H1 (cell line): Measurements from ENCODE around the gene MSI1. TPM values are rescaled to one million over a fixed set of nuclear protein-coding genes. Genes with fewer than 3 reads are reported as not detected.

Experiments used
- CTCF ChIA-PET: fragments of 300-600 bp; sonication (Branson Sonifier 250); formaldehyde crosslinking; loops from one replicate; lab custom pipeline; 2021; ENCODE audit not compliant: partially characterized antibody; lab: Charles Lee
- POLR2A ChIA-PET: fragments of 300-600 bp; sonication (Branson Sonifier 250); formaldehyde crosslinking; loops from one replicate; lab custom pipeline; 2021; ENCODE audit warnings: inconsistent platforms; ENCODE audit not compliant: partially characterized antibody; lab: Charles Lee
- DNase-seq, 2 experiments: peaks; one replicate each; pipeline versions ENCODE4 v3.0.0 to v3.0.0-alpha.2; 2010 to 2022; ENCODE audit warnings: low spot score in 2 of 2, low read depth in 1 of 2, mixed read lengths in 1 of 2
- FAIRE-seq: peaks from 2 replicates; lab custom pipeline; 2011; peaks lifted over from hg19 to GRCh38; lab: Jason Lieb, UNC
- H2AFZ ChIP-seq: 2 replicates; pipeline ENCODE4 v1.8.1; 2012; ENCODE audit warnings: low read length, inconsistent platforms
- H2AK5ac ChIP-seq: 2 replicates; pipeline ENCODE4 v1.6.1; 2013; ENCODE audit warnings: low read depth, low read length
- H2BK120ac ChIP-seq: replicated peaks from 2 replicates; pipeline ENCODE3; 2013; ENCODE audit warnings: low read depth, low read length, inconsistent platforms
- H2BK12ac ChIP-seq: 2 replicates; pipeline ENCODE4 v1.6.1; 2013; ENCODE audit warnings: low read depth, low read length
- H2BK15ac ChIP-seq: 2 replicates; pipeline ENCODE4 v1.6.1; 2013; ENCODE audit warnings: low read length
- H2BK20ac ChIP-seq: 2 replicates; pipeline ENCODE4 v1.6.1; 2013; ENCODE audit warnings: low read length
- H2BK5ac ChIP-seq: 2 replicates; pipeline ENCODE4 v1.6.1; 2013; ENCODE audit warnings: low read depth, low read length
- H3K14ac ChIP-seq: 2 replicates; pipeline ENCODE4 v1.6.1; 2013; ENCODE audit warnings: inconsistent platforms; ENCODE audit not compliant: insufficient read length
- H3K18ac ChIP-seq: 2 replicates; pipeline ENCODE4 v1.6.1; 2013; ENCODE audit warnings: low read length; ENCODE audit errors: extremely low read depth
- H3K23ac ChIP-seq: 2 replicates; pipeline ENCODE4 v1.6.1; 2013; ENCODE audit warnings: inconsistent platforms; ENCODE audit not compliant: insufficient read length
- H3K23me2 ChIP-seq: 2 replicates; pipeline ENCODE4 v1.6.1; 2013; ENCODE audit warnings: low read depth, low read length
- H3K27ac ChIP-seq: 2 replicates; pipeline ENCODE4 v1.6.1; 2011; ENCODE audit warnings: low read depth, low read length, inconsistent platforms
- H3K27me3 ChIP-seq, 4 experiments: replicated peaks in 1 of 4; 1 replicate in 1 of 4; 2 replicates in 3 of 4; pipeline versions ENCODE4 v1.6.1 to v1.8.1; 2011 to 2013; ENCODE audit warnings: low read length in 3 of 4, mild to moderate bottlenecking in 3 of 4, inconsistent platforms in 2 of 4, mixed read lengths in 2 of 4, moderate library complexity in 1 of 4; ENCODE audit not compliant: control insufficient read depth in 3 of 4, insufficient read depth in 3 of 4; ENCODE audit errors: extremely low read depth in 1 of 4
- H3K36me3 ChIP-seq, 4 experiments: 2 replicates each; pipeline versions ENCODE4 v1.6.1 to v1.8.1; 2011 to 2013; ENCODE audit warnings: mild to moderate bottlenecking in 4 of 4, low read length in 3 of 4, moderate library complexity in 2 of 4, control low read depth in 1 of 4, inconsistent platforms in 1 of 4; ENCODE audit not compliant: insufficient read depth in 4 of 4, control insufficient read depth in 2 of 4
- H3K4ac ChIP-seq: replicated peaks from 2 replicates; pipeline ENCODE3; 2013; ENCODE audit warnings: low read length, low read depth, mixed read lengths, inconsistent platforms; ENCODE audit not compliant: insufficient read length
- H3K4me1 ChIP-seq, 4 experiments: replicated peaks in 1 of 4; 1 replicate in 1 of 4; 2 replicates in 3 of 4; pipeline versions ENCODE4 v1.6.1 to v1.8.1; 2011 to 2013; ENCODE audit warnings: low read length in 3 of 4, inconsistent platforms in 2 of 4, mixed read lengths in 1 of 4; ENCODE audit not compliant: insufficient read depth in 4 of 4, control insufficient read depth in 3 of 4
- H3K4me2 ChIP-seq, 2 experiments: 2 replicates each; pipeline versions ENCODE4 v1.6.1 to v1.8.1; 2011 to 2013; ENCODE audit warnings: low read depth in 2 of 2, low read length in 2 of 2, control low read depth in 1 of 2, inconsistent platforms in 1 of 2, mild to moderate bottlenecking in 1 of 2; ENCODE audit not compliant: insufficient read depth in 1 of 2
- H3K4me3 ChIP-seq, 4 experiments: fragments of 200-600, 300-600 bp in 1 of 4; sonication (generic), shearing (Covaris generic), sonication (Bioruptor Twin) in 1 of 4; 2 replicates each; pipeline versions ENCODE4 v1.5.1 to v1.8.1; 2011 to 2016; ENCODE audit warnings: low read length in 4 of 4, low read depth in 3 of 4, control low read depth in 2 of 4, inconsistent platforms in 2 of 4, mild to moderate bottlenecking in 2 of 4, mixed read lengths in 1 of 4, moderate library complexity in 1 of 4; ENCODE audit not compliant: insufficient read depth in 2 of 4; ENCODE audit errors: extremely low read depth in 1 of 4
- H3K56ac ChIP-seq: replicated peaks from 2 replicates; pipeline ENCODE3; 2013; ENCODE audit warnings: low read depth, mild to moderate bottlenecking, mixed read lengths, low read length, inconsistent platforms; ENCODE audit not compliant: insufficient read length
- H3K79me1 ChIP-seq: 2 replicates; pipeline ENCODE4 v1.6.1; 2013; ENCODE audit warnings: low read depth, low read length, control low read depth
- H3K79me2 ChIP-seq, 2 experiments: 2 replicates each; pipeline versions ENCODE4 v1.6.1 to v1.8.1; 2012 to 2013; ENCODE audit warnings: low read length in 2 of 2, mild to moderate bottlenecking in 2 of 2, inconsistent platforms in 1 of 2; ENCODE audit not compliant: insufficient read depth in 2 of 2, control insufficient read depth in 1 of 2
- H3K9ac ChIP-seq, 4 experiments: replicated peaks in 1 of 4; 1 replicate in 1 of 4; 2 replicates in 3 of 4; pipeline versions ENCODE4 v1.6.1 to v1.8.1; 2011 to 2013; ENCODE audit warnings: low read depth in 3 of 4, low read length in 3 of 4, control low read depth in 2 of 4, mild to moderate bottlenecking in 2 of 4, moderate library complexity in 2 of 4, inconsistent platforms in 1 of 4; ENCODE audit errors: extremely low read depth in 1 of 4
- H3K9me3 ChIP-seq, 2 experiments: 2 replicates each; pipeline versions ENCODE4 v1.6.1 to v1.8.1; 2012 to 2013; ENCODE audit warnings: mild to moderate bottlenecking in 2 of 2, moderate library complexity in 2 of 2, control low read depth in 1 of 2, inconsistent platforms in 1 of 2, low read depth in 1 of 2, low read length in 1 of 2, mixed read lengths in 1 of 2; ENCODE audit not compliant: insufficient read depth in 2 of 2
- H4K20me1 ChIP-seq, 2 experiments: replicated peaks in 1 of 2; 2 replicates each; pipeline versions ENCODE3 to v1.8.1; 2011 to 2013; ENCODE audit warnings: inconsistent platforms in 2 of 2, low read length in 2 of 2, mild to moderate bottlenecking in 1 of 2; ENCODE audit not compliant: insufficient read depth in 2 of 2, control insufficient read depth in 1 of 2
- H4K5ac ChIP-seq: 2 replicates; pipeline ENCODE4 v1.6.1; 2013; ENCODE audit warnings: low read length, low read depth, mixed read lengths, inconsistent platforms; ENCODE audit not compliant: insufficient read length
- H4K8ac ChIP-seq: 2 replicates; pipeline ENCODE4 v1.8.0; 2013; ENCODE audit warnings: mild to moderate bottlenecking, moderate library complexity, low read length, inconsistent platforms; ENCODE audit not compliant: insufficient read depth; ENCODE audit errors: extremely low read depth
- H4K91ac ChIP-seq: replicated peaks from 2 replicates; pipeline ENCODE3; 2013; ENCODE audit warnings: low read length, mixed read lengths, inconsistent platforms; ENCODE audit not compliant: insufficient read length
- BACH1 ChIP-seq: IDR thresholded peaks from 2 replicates; pipeline ENCODE4 v1.6.1; 2012; ENCODE audit warnings: low read length, improper control_type of control experiment
- CEBPB ChIP-seq: IDR thresholded peaks from 2 replicates; pipeline ENCODE4 v1.6.1; 2012; ENCODE audit warnings: low read depth, low read length
- CHD2 ChIP-seq: IDR thresholded peaks from 2 replicates; pipeline ENCODE4 v1.6.1; 2012; ENCODE audit warnings: low read length, improper control_type of control experiment
- JUND ChIP-seq: IDR thresholded peaks from 2 replicates; pipeline ENCODE4 v1.6.1; 2011; ENCODE audit warnings: mild to moderate bottlenecking, improper control_type of control experiment, low read length
- MAFK ChIP-seq: IDR thresholded peaks from 2 replicates; pipeline ENCODE4 v1.6.1; 2012; ENCODE audit warnings: low read depth, mild to moderate bottlenecking, improper control_type of control experiment, low read length
- POLR2A ChIP-seq, 2 experiments: IDR thresholded peaks; 1 replicate in 1 of 2; 2 replicates in 1 of 2; pipeline ENCODE4 v1.6.1; 2011; ENCODE audit warnings: low read depth in 2 of 2, low read length in 2 of 2, mild to moderate bottlenecking in 2 of 2; ENCODE audit errors: control extremely low read depth in 1 of 2
- POU5F1 ChIP-seq: IDR thresholded peaks from 2 replicates; pipeline ENCODE4 v1.6.1; 2011; ENCODE audit warnings: low read depth, mild to moderate bottlenecking, low read length, moderate library complexity
- SIX5 ChIP-seq: IDR thresholded peaks from 2 replicates; pipeline ENCODE4 v1.6.1; 2011; ENCODE audit warnings: mild to moderate bottlenecking, low read depth, low read length
- SP2 ChIP-seq: IDR thresholded peaks from 2 replicates; pipeline ENCODE4 v1.6.1; 2012; ENCODE audit warnings: mild to moderate bottlenecking, low read length, inconsistent platforms
- TAF7 ChIP-seq: optimal IDR thresholded peaks from 2 replicates; pipeline ENCODE3; 2011; ENCODE audit warnings: low read depth, mild to moderate bottlenecking, inconsistent platforms, low read length, moderate library complexity, borderline replicate concordance
- TBP ChIP-seq: IDR thresholded peaks from 2 replicates; pipeline ENCODE4 v1.6.1; 2011; ENCODE audit warnings: low read depth, low read length, improper control_type of control experiment
- TCF12 ChIP-seq: IDR thresholded peaks from 2 replicates; pipeline ENCODE4 v1.6.1; 2011; ENCODE audit warnings: low read depth, mild to moderate bottlenecking, low read length
- ZNF274 ChIP-seq: IDR thresholded peaks from 2 replicates; pipeline ENCODE4 v1.7.0; 2012; ENCODE audit warnings: low read length, borderline replicate concordance; ENCODE audit errors: extremely low read depth
- WGBS, 2 experiments: shearing (Covaris generic) in 1 of 2; methylation state at CpG; one replicate each; pipeline versions ENCODE4 v1.1.6 to v1.1.7; 2013 to 2015; ENCODE audit warnings: low lambda C conversion rate in 2 of 2, mixed read lengths in 2 of 2, inconsistent platforms in 1 of 2, low coverage in 1 of 2, missing lambda C conversion rate in 1 of 2; ENCODE audit not compliant: insufficient replicate concordance in 2 of 2, insufficient coverage in 1 of 2, insufficient read length in 1 of 2; ENCODE audit errors: extremely low coverage in 1 of 2, missing lambda C conversion rate in 1 of 2; 5-methylcytosine and 5-hydroxymethylcytosine counted together
- polyA plus RNA-seq, 7 experiments: library from polyadenylated mRNA; depleted of rRNA in 3 of 7; stranded (reverse) in 5 of 7; unstranded in 2 of 7; fragments of >200 nt in 5 of 7; fragments of 200-250 nt in 2 of 7; gene quantifications; 1 replicate in 5 of 7; 2 replicates in 1 of 7; 4 replicates in 1 of 7; pipeline versions ENCODE4 v1.2.1 to v1.2.3, GENCODE V29; 2011 to 2013; ENCODE audit warnings: missing spikeins in 2 of 7, mixed read lengths in 2 of 7
- total RNA-seq: library from RNA; stranded (reverse); fragmentation: NEBNext Ultra II Directional; extraction: Animal tissue kit (Norgen Biotek cat#: 25700); gene quantifications from 2 replicates; pipeline ENCODE4 v1.2.1, GENCODE V29; 2021
- TF ChIP-seq, protein P1 (sequence below): IDR thresholded peaks from 2 replicates; pipeline ENCODE4 v1.6.1; 2012; ENCODE audit warnings: inconsistent platforms

MSI1 gene
- total and polyA plus RNA-seq, 2 of the 8 experiments (the other 6 are each of a cell fraction or from before 2014, with no cell fraction given): 13.5 to 51.9 TPM

GRCh38 chr12:120331390-120331789 is 37.6 kb downstream of the MSI1 start:
- no peak overlapping the region for H2BK15ac ChIP-seq

More at GRCh38 chr12:120331390-120331789, 37.6 kb downstream of the MSI1 start:
- Histone ChIP-seq H4K8ac (no peak overlapping the region), H3K9ac (no peak overlapping the region), H4K20me1 (no peaks in the 10 kb centered on the region), H3K4ac (no peak overlapping the region), H3K56ac (no peak overlapping the region), H3K79me2 (no peaks in the 10 kb centered on the region), H3K14ac (no peak overlapping the region), H2AK5ac (no peak overlapping the region), H3K9me3 (peaks cover 0 to 3% of the 10 kb centered on the region in 2 experiments; a peak in 1 of 4 replicates), H3K4me2 (no peak overlapping the region), H3K23me2 (peaks cover 2% of the 10 kb centered on the region; the same call in 1 of the 2 replicates), H2BK5ac (no peak overlapping the region), H3K23ac (no peak overlapping the region), H3K18ac (no peak overlapping the region), H4K91ac (no peak overlapping the region), H3K4me3 (no peak overlapping the region), H4K5ac (no peak overlapping the region), H3K36me3 (no peaks in the 10 kb centered on the region), H2BK12ac (no peak overlapping the region), H3K79me1 (no peaks in the 10 kb centered on the region), H3K4me1 (no peaks in the 10 kb centered on the region), H2AFZ (no peak overlapping the region; the same call in 1 of the 2 replicates), H3K27ac (no peak overlapping the region), H2BK20ac (no peak overlapping the region), H2BK120ac (no peak overlapping the region), H3K27me3 (no peaks in the 10 kb centered on the region; a peak in 1 of 7 replicates)
- FAIRE-seq (no peak), DNase-seq (no peak)
- POLR2A ChIA-PET: interaction anchor here (0.6 to 1.9 kb wide), 2 partner anchors 18 to 40 kb away, joined by 3 to 7 read pairs; partner anchors contain the start of gene RNU4-2
- CTCF ChIA-PET: interaction anchor here (1.2 to 2.3 kb wide), 2 partner anchors 103 to 125 kb away, joined by 3 to 8 read pairs; no protein-coding TSS in a partner anchor
- WGBS, 2 experiments: 89% methylated on average over 3 of the region's 3 CpGs; no CpG with 5 or more reads in 1 of the 2 experiments
- TF ChIP-seq CEBPB (no peak), BACH1 (no peak), ZNF274 (no peak), TBP (no peak), JUND (no peak), POU5F1 (no peak), TAF7 (no peak), MAFK (no peak), POLR2A (IDR thresholded peaks at IDR 0.05; ENCODE audit: control extremely low read depth in 1 of 2, low read depth in 2 of 2, low read length in 2 of 2) (no peak), SIX5 (no peak), TCF12 (no peak), CHD2 (no peak), SP2 (no peak)
- TF ChIP-seq, protein P1, sequence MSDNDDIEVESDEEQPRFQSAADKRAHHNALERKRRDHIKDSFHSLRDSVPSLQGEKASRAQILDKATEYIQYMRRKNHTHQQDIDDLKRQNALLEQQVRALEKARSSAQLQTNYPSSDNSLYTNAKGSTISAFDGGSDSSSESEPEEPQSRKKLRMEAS: no peak
